Colonic mucosa (tissue), 4 donors: ENCODE results near the gene PRRT3. TPM values are rescaled to one million over a fixed set of nuclear protein-coding genes. Genes with fewer than 3 reads are reported as not detected.
"Not testable (repeated sequence)": the region's sequence is repeated elsewhere in the genome, so short reads cannot be mapped to it uniquely, and the experiment has no call there.

ENCODE experiments used
- DNase-seq: peaks from one replicate; pipeline ENCODE4 v3.0.0-alpha.2; 2020
- H3K27ac ChIP-seq: fragments of 200-600 bp; one replicate; pipeline ENCODE4 v1.8.0; 2021
- H3K27me3 ChIP-seq: fragments of 200-600 bp; one replicate; pipeline ENCODE4 v1.8.0; 2021
- H3K36me3 ChIP-seq: fragments of 200-600 bp; one replicate; pipeline ENCODE4 v1.8.0; 2021
- H3K4me1 ChIP-seq: fragments of 200-600 bp; one replicate; pipeline ENCODE4 v1.8.0; 2021; ENCODE audit warnings: mild to moderate bottlenecking
- H3K4me3 ChIP-seq: fragments of 200-600 bp; one replicate; pipeline ENCODE4 v1.8.0; 2021
- H3K9ac ChIP-seq, 2 donors: one replicate each; pipeline ENCODE4 v1.7.0; 2013; ENCODE audit warnings: control low read depth in 2 of 2, low read depth in 2 of 2, low read length in 2 of 2
- H3K9me3 ChIP-seq: fragments of 200-600 bp; one replicate; pipeline ENCODE4 v1.8.0; 2021
- CTCF ChIP-seq: fragments of 200-600 bp; IDR thresholded peaks from one replicate; pipeline ENCODE4 v1.8.0; 2022; ENCODE audit warnings: antibody characterized with exemption, mild to moderate bottlenecking
- intact Hi-C: fragments of 100-400 bp; cut with DNase I; formaldehyde crosslinking; loops from one replicate; pipeline ENCODE4 v1.14.1; 2022
- total RNA-seq, 2 donors: library from RNA; stranded (reverse); fragmentation: NEBNext Ultra II Directional in 1 of 2; extraction: Animal tissue kit (Norgen Biotek cat#: 25700) in 1 of 2; gene quantifications; one replicate each; pipeline ENCODE4 v1.2.1, GENCODE V29; 2021
- donor health status: healthy.
- donor health status: DM: no; HTN: no; CAD: no.
- donor health status: DM: no; HTN: no; CAD: no.

PRRT3 gene
- total RNA-seq, 2 donors from 2014 or later: 0.96 to 1.1 TPM

DNA sequence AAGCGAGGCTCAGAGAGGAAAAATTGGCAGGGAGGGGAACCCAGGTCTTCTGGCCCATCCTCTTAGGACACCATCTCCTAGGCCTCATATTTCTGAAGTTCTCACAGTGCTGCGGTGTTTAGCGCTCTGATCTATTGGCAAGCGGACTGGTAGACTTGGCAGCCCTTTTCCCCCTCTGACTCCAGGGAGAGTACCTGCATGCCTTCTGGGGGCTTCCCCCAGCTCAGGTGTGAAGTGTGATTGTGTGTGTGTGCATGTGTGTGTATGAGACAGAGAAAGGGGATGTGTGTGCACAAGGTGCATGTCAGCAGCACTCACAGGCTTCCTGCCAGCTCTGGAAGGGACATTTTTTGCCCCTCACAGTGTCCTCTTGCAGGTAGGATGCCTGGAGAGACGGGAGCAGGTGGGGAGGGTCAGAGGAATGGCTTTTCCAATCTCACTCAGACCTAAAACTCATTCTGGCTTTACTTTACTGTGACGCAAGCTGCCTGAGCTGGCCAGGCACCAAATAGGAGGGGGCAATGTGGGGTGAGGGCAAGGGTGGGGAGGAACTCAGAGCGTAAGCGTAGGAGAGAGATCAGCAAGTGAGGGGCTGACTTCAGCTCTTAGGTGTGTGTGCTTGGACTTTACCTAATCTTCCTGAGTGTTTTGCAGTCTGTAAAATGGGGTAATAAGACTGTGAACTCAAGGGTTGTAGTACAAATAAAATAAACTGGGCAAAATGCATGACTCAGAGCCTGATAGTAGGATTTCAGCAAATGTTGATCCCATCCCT is 53.6 kb downstream of the PRRT3 start:
- Histone ChIP-seq H3K36me3 (no peaks in the 10 kb centered on the region), H3K4me1 (peaks cover 13% of the 10 kb centered on the region), H3K9ac (peak overlapping the region; percentile 32 to 88), H3K4me3 (peak overlapping the region; percentile 8), H3K27me3 (no peaks in the 10 kb centered on the region), H3K9me3 (no peaks in the 10 kb centered on the region), H3K27ac (peak overlapping the region; percentile 97)
- no peak for TF ChIP-seq CTCF
- intact Hi-C loops: no loop called here
- peak; percentile 78 for DNase-seq

- peak overlapping the region; percentile 8 for H3K4me3 ChIP-seq
- no peaks in the 10 kb centered on the region for H3K9me3 ChIP-seq
- H3K27ac ChIP-seq: peak overlapping the region; percentile 97
- peak overlapping the region in 1 of 2 donors; percentile 88 for H3K9ac ChIP-seq
- DNase-seq: peak; percentile 77
- H3K27me3 ChIP-seq: no peaks in the 10 kb centered on the region
- peaks cover 13% of the 10 kb centered on the region for H3K4me1 ChIP-seq
- intact Hi-C loops: no loop called here
- no peaks in the 10 kb centered on the region for H3K36me3 ChIP-seq
- TF ChIP-seq CTCF: no peak
Observed at GRCh38 chr3:9897408-9898372, 54.5 kb downstream of the PRRT3 start.

DNA sequence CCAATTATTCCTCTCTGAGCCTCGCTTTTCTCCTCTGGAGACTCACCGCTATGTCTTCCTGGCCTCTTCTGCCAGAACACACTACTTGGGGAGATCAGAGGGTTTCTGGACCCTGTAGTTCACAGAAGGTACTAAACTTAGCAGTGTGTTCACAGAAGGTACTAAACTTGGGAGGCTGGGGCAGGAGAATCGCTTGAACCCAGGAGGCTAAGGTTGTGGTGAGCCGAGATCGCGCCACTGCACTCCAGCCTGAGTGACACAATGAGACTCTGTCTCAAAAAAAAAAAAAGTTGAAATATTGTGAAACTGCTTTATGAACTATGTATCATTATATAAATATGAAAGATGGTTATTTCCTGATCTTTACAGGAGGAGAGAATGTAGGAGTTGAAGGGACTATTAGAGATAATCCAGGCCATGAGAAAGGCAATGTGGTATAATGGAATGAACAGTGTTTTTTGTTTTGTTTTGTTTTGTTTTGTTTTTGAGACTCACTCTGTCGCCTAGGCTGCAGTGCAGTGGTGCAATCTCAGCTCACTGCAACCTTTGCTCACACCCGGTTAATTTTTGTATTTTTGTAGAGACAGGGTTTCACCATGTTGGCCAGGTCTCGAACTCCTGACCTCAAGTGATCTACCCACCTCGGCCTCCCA is 55.3 kb downstream of the PRRT3 start:
- H3K4me1 ChIP-seq: peaks cover 13% of the 10 kb centered on the region
- H3K9ac ChIP-seq: peak overlapping the region in 1 of 2 donors; percentile 88

DNA sequence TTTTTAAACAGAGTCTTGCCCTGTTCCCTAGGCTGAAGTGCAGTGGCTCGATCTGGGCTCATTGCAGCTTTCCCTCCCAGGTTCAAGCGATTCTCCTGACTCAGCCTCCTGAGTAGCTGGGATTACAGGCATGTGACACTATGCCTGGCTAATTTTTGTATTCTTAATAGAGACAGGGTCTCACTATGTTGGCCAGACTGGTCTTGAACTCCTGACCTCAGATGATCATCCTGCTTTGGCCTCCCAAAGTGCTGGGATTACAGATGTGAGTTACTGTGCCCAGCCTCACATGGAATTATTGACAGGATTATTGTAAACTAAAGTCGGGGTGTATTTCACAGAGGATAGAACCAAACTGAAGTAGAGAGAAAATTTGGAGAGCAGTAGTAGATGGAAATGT is 56.5 kb downstream of the PRRT3 start:
- DNase-seq, H3K9me3 ChIP-seq, H3K27ac ChIP-seq, H3K36me3 ChIP-seq, intact Hi-C loops, H3K4me3 ChIP-seq, H3K27me3 ChIP-seq, H3K9ac ChIP-seq: not testable (repeated sequence)
- peaks cover 14% of the 10 kb centered on the region for H3K4me1 ChIP-seq

More for the DNA sequence above, 55.3 kb downstream of the PRRT3 start:
- H3K27me3 ChIP-seq, H3K36me3 ChIP-seq, intact Hi-C loops, H3K9me3 ChIP-seq, DNase-seq, H3K4me3 ChIP-seq: not testable (repeated sequence)
- peak overlapping the region; percentile 97 for H3K27ac ChIP-seq

Other genes with a start within 250 kb of the PRRT3 start
- not detected for gene CPNE9, start 248.6 kb downstream of the PRRT3 start, total RNA-seq
- 10 to 100 TPM; 13.6 to 18.7 TPM for gene BRPF1, start 220.7 kb downstream of the PRRT3 start, total RNA-seq
- 10 to 100 TPM; 19.1 to 24.9 TPM for gene OGG1, start 202.5 kb downstream of the PRRT3 start, total RNA-seq
- 10 to 100 TPM in 1 of 2 donors, 1 to 10 TPM in 1; 7.8 to 16.5 TPM for gene CAMK1, start 182.5 kb downstream of the PRRT3 start, total RNA-seq
- 10 to 100 TPM; 60.1 to 66.4 TPM for gene TADA3, start 159.9 kb downstream of the PRRT3 start, total RNA-seq
- gene ARPC4, start 159.3 kb downstream of the PRRT3 start, total RNA-seq: 100 to 1,000 TPM; 221 to 228 TPM
- gene TTLL3, start 142.1 kb downstream of the PRRT3 start, total RNA-seq: 10 to 100 TPM; 25.0 to 28.7 TPM
- 10 to 100 TPM; 24.8 to 42.9 TPM for gene RPUSD3, start 108.4 kb downstream of the PRRT3 start, total RNA-seq
- gene CIDEC, start 72.2 kb downstream of the PRRT3 start, total RNA-seq: 1 to 10 TPM; 4.5 to 8.9 TPM
- gene JAGN1, start 61.8 kb downstream of the PRRT3 start, total RNA-seq: 10 to 100 TPM; 43.7 to 51.2 TPM
- gene IL17RE, start 49.6 kb downstream of the PRRT3 start, total RNA-seq: 10 to 100 TPM; 66.4 to 71.4 TPM
- gene IL17RC, start 35.3 kb downstream of the PRRT3 start, total RNA-seq: 10 to 100 TPM; 21.2 to 26.8 TPM
- 10 to 100 TPM; 23.3 to 40.4 TPM for gene CRELD1, start 18.6 kb downstream of the PRRT3 start, total RNA-seq
- gene EMC3, start 34.4 kb upstream of the PRRT3 start, total RNA-seq: 10 to 100 TPM; 80.2 to 85.9 TPM
- gene FANCD2, start 74.0 kb upstream of the PRRT3 start, total RNA-seq: 10 to 100 TPM in 1 of 2 donors, 1 to 10 TPM in 1; 6.9 to 31.1 TPM
- not detected for gene FANCD2OS, start 155.8 kb upstream of the PRRT3 start, total RNA-seq
- 100 to 1,000 TPM; 104 to 105 TPM for gene BRK1, start 163.3 kb upstream of the PRRT3 start, total RNA-seq
- 10 to 100 TPM; 35.4 to 40.6 TPM for gene VHL, start 189.4 kb upstream of the PRRT3 start, total RNA-seq
- gene IRAK2, start 212.5 kb upstream of the PRRT3 start, total RNA-seq: 1 to 10 TPM; 1.0 to 2.6 TPM